ENCODE results near the gene GPR108. TPM values are rescaled to one million over a fixed set of nuclear protein-coding genes. Genes with fewer than 3 reads are reported as not detected.

The GPR108 gene
- total RNA-seq, 1 donor from 2014 or later = 38.3 TPM

GRCh38 chr19:6719540-6719861 is 17.9 kb downstream of the GPR108 start:
- DNase-seq (ENCODE audit: low spot score) = no peak
- H3K27me3 ChIP-seq = no peaks in the 10 kb centered on the region
- H3K4me1 ChIP-seq = no peaks in the 10 kb centered on the region
- no peak overlapping the region for H3K4me2 ChIP-seq
- peaks cover 21% of the 10 kb centered on the region for H3K27me3 Mint-ChIP-seq (ENCODE audit: insufficient read depth, low read depth)
- H3K36me3 Mint-ChIP-seq = no peaks in the 10 kb centered on the region
- H3K9me3 ChIP-seq (ENCODE audit: low read depth) = no peaks in the 10 kb centered on the region
- H2AFZ ChIP-seq (replicated peaks) = no peak overlapping the region
- no peak overlapping the region for H3K4me3 ChIP-seq
- no peak for TF ChIP-seq EZH2phosphoT487 (IDR thresholded peaks at IDR 0.05)
- TF ChIP-seq CTCF (IDR thresholded peaks at IDR 0.05) = no peak
- TF ChIP-seq EZH2 (IDR thresholded peaks at IDR 0.05) = no peak
- H3K9ac ChIP-seq = no peak overlapping the region
- H3K27ac Mint-ChIP-seq = no peak overlapping the region
- no peak overlapping the region for H3K27ac ChIP-seq
- no peaks in the 10 kb centered on the region for H3K79me2 ChIP-seq (ENCODE audit: low read depth)
- H3K9me3 Mint-ChIP-seq = peaks cover 5% of the 10 kb centered on the region
- H3F3A ChIP-seq (ENCODE audit: low read depth) = peaks cover 4% of the 10 kb centered on the region
- H4K20me1 ChIP-seq (ENCODE audit: low read depth) = no peaks in the 10 kb centered on the region
- H3K36me3 ChIP-seq = no peaks in the 10 kb centered on the region
- no peak overlapping the region for H3K4me3 Mint-ChIP-seq
- H3K4me1 Mint-ChIP-seq = peaks cover 7% of the 10 kb centered on the region

- Histone ChIP-seq H3K4me2 (no peak overlapping the region), H3F3A (ENCODE audit: low read depth) (peaks cover 4% of the 10 kb centered on the region), H3K36me3 (no peaks in the 10 kb centered on the region), H3K27ac (no peak overlapping the region), H3K9me3 (ENCODE audit: low read depth) (no peaks in the 10 kb centered on the region), H3K4me1 (no peaks in the 10 kb centered on the region), H3K79me2 (ENCODE audit: low read depth) (no peaks in the 10 kb centered on the region), H3K9ac (no peak overlapping the region), H3K27me3 (no peaks in the 10 kb centered on the region), H3K4me3 (no peak overlapping the region), H4K20me1 (ENCODE audit: low read depth) (no peaks in the 10 kb centered on the region), H2AFZ (replicated peaks) (no peak overlapping the region)
- peaks cover 21% of the 10 kb centered on the region for H3K27me3 Mint-ChIP-seq (ENCODE audit: insufficient read depth, low read depth)
- H3K9me3 Mint-ChIP-seq = peaks cover 5% of the 10 kb centered on the region
- peak; percentile 55 for DNase-seq (ENCODE audit: low spot score)
- H3K4me3 Mint-ChIP-seq = no peak overlapping the region
- H3K36me3 Mint-ChIP-seq = no peaks in the 10 kb centered on the region
- H3K27ac Mint-ChIP-seq = no peak overlapping the region
- no peak for TF ChIP-seq EZH2phosphoT487 (IDR thresholded peaks at IDR 0.05)
- TF ChIP-seq EZH2 (IDR thresholded peaks at IDR 0.05) = no peak
- TF ChIP-seq CTCF (IDR thresholded peaks at IDR 0.05) = no peak
- H3K4me1 Mint-ChIP-seq = peaks cover 7% of the 10 kb centered on the region
These were observed 18.4 kb downstream of the GPR108 start for GRCh38 chr19:6718741-6719539.

- H3K9me3 ChIP-seq (ENCODE audit: low read depth) = no peaks in the 10 kb centered on the region
- no peaks in the 10 kb centered on the region for H4K20me1 ChIP-seq (ENCODE audit: low read depth)
- Mint-ChIP-seq H3K27ac (no peak overlapping the region), H3K4me1 (peaks cover 7% of the 10 kb centered on the region), H3K4me3 (peak overlapping the region; percentile 52), H3K27me3 (ENCODE audit: insufficient read depth, low read depth) (peaks cover 21% of the 10 kb centered on the region), H3K36me3 (no peaks in the 10 kb centered on the region), H3K9me3 (peaks cover 5% of the 10 kb centered on the region)
- DNase-seq (ENCODE audit: low spot score) = no peak
- no peak overlapping the region for H2AFZ ChIP-seq (replicated peaks)
- no peak overlapping the region for H3K4me2 ChIP-seq
- no peak overlapping the region for H3K4me3 ChIP-seq
- no peaks in the 10 kb centered on the region for H3K4me1 ChIP-seq
- TF ChIP-seq CTCF (IDR thresholded peaks at IDR 0.05) (no peak), EZH2 (IDR thresholded peaks at IDR 0.05) (no peak), EZH2phosphoT487 (IDR thresholded peaks at IDR 0.05) (no peak)
- H3F3A ChIP-seq (ENCODE audit: low read depth) = peaks cover 4% of the 10 kb centered on the region
- no peaks in the 10 kb centered on the region for H3K27me3 ChIP-seq
- no peaks in the 10 kb centered on the region for H3K36me3 ChIP-seq
- no peak overlapping the region for H3K9ac ChIP-seq
- H3K27ac ChIP-seq = no peak overlapping the region
- no peaks in the 10 kb centered on the region for H3K79me2 ChIP-seq (ENCODE audit: low read depth)
These were observed 19.2 kb downstream of the GPR108 start for GRCh38 chr19:6718111-6718740.
